GM12892 (cell line): Measurements from ENCODE around the gene UTS2R.

ENCODE experiments used
- POLR2A ChIP-seq: IDR thresholded peaks from 2 replicates; pipeline ENCODE4 v1.6.1; 2011; ENCODE audit warnings: low read depth, low read length, control low read depth
- POLR2AphosphoS5 ChIP-seq: IDR thresholded peaks from 2 replicates; pipeline ENCODE4 v1.6.1; 2011; ENCODE audit warnings: low read depth, low read length, control low read depth
- TAF1 ChIP-seq: IDR thresholded peaks from 2 replicates; pipeline ENCODE4 v1.6.1; 2011; ENCODE audit warnings: low read depth, mild to moderate bottlenecking, control low read depth, low read length, borderline replicate concordance

- no peak for TF ChIP-seq TAF1
- no peak for TF ChIP-seq POLR2A
- no peak for TF ChIP-seq POLR2AphosphoS5
Measured at GRCh38 chr17:82377924-82378740, 6.6 kb downstream of the UTS2R start.
